Thyroid gland (tissue), 4 donors: Measurements from ENCODE around the gene NRG4. TPM values are rescaled to one million over a fixed set of nuclear protein-coding genes. Genes with fewer than 3 reads are reported as not detected.

Experiments used
- DNase-seq, 2 donors: peaks; one replicate each; pipeline ENCODE4 v3.0.0-alpha.2; 2019
- H3K27ac ChIP-seq, 3 donors: fragments of 200-600 bp; sonication (generic); 1 replicate in 2 of 3; 2 replicates in 1 of 3; pipeline ENCODE4 v1.5.1; 2016 to 2019; ENCODE audit warnings: mild to moderate bottlenecking in 1 of 3, moderate library complexity in 1 of 3
- H3K27me3 ChIP-seq: fragments of 200-600 bp; sonication (generic); one replicate; pipeline ENCODE4 v1.5.1; 2019
- H3K36me3 ChIP-seq, 2 donors: fragments of 200-600 bp; sonication (generic); one replicate each; pipeline ENCODE4 v1.5.1; 2016 to 2019
- H3K4me1 ChIP-seq, 2 donors: fragments of 200-600 bp; sonication (generic); one replicate each; pipeline ENCODE4 v1.5.1; 2017 to 2019
- H3K4me3 ChIP-seq, 3 donors: fragments of 200-600 bp; sonication (generic); replicated peaks in 1 of 3; 1 replicate in 2 of 3; 2 replicates in 1 of 3; pipeline ENCODE4 v1.5.1; 2016; ENCODE audit warnings: mild to moderate bottlenecking in 1 of 3
- H3K9me3 ChIP-seq: fragments of 200-600 bp; sonication (generic); one replicate; pipeline ENCODE4 v1.5.1; 2017
- CTCF ChIP-seq, 6 experiments: fragments of 200-600 bp in 3 of 6; fragments of 450-650 bp in 3 of 6; sonication (generic) in 3 of 6; IDR thresholded peaks; one replicate each; pipeline ENCODE4 v1.5.1; 2016 to 2019; ENCODE audit warnings: antibody characterized with exemption in 6 of 6, mild to moderate bottlenecking in 2 of 6, inconsistent platforms in 1 of 6, moderate library complexity in 1 of 6
- POLR2A ChIP-seq, 2 donors: fragments of 450-650 bp; IDR thresholded peaks; one replicate each; pipeline ENCODE4 v1.6.1; 2017; ENCODE audit warnings: antibody characterized with exemption in 2 of 2, mild to moderate bottlenecking in 2 of 2, moderate library complexity in 1 of 2
- WGBS, 2 donors: methylation state at CpG; one replicate each; pipeline ENCODE4 v1.1.5; 2017; 5-methylcytosine and 5-hydroxymethylcytosine counted together
- intact Hi-C: fragments of 100-400 bp; cut with DNase I; formaldehyde crosslinking; loops from one replicate; pipeline ENCODE4 v1.15.1; 2023
- total RNA-seq, 4 donors: library from RNA; depleted of rRNA; stranded (reverse); fragments of >200 nt; gene quantifications; one replicate each; pipeline ENCODE4 v1.2.3, GENCODE V29; 2016

NRG4 gene
- total RNA-seq, 4 donors from 2014 or later = not detected

GRCh38 chr15:75961331-75961730 lies 50.9 kb downstream of the NRG4 start:
- H3K4me1 ChIP-seq = no peaks in the 10 kb centered on the region
- 98 to 100% methylated on average over 1 of the region's 1 CpG for WGBS, 2 donors

GRCh38 chr15:75955720-75956119 lies 56.5 kb downstream of the NRG4 start:
- H3K27ac ChIP-seq = no peak overlapping the region
- H3K36me3 ChIP-seq = no peaks in the 10 kb centered on the region
- no peak for DNase-seq
- no peak overlapping the region for H3K4me3 ChIP-seq
- H3K9me3 ChIP-seq = no peaks in the 10 kb centered on the region
- intact Hi-C loops = no loop called here
- no peaks in the 10 kb centered on the region for H3K27me3 ChIP-seq
- 77 to 82% methylated on average over 1 of the region's 1 CpG for WGBS, 2 donors
- TF ChIP-seq CTCF (IDR thresholded peaks at IDR 0.05) = no peak
- no peak for TF ChIP-seq POLR2A (IDR thresholded peaks at IDR 0.05)
- H3K4me1 ChIP-seq = no peaks in the 10 kb centered on the region

More at GRCh38 chr15:75961331-75961730, 50.9 kb downstream of the NRG4 start:
- no peaks in the 10 kb centered on the region for H3K27me3 ChIP-seq
- no peak for DNase-seq
- H3K9me3 ChIP-seq = no peaks in the 10 kb centered on the region
- H3K27ac ChIP-seq = no peak overlapping the region
- H3K4me3 ChIP-seq = no peak overlapping the region
- intact Hi-C loops = no loop called here
- TF ChIP-seq CTCF (IDR thresholded peaks at IDR 0.05) (no peak), POLR2A (IDR thresholded peaks at IDR 0.05) (no peak)
- H3K36me3 ChIP-seq = no peaks in the 10 kb centered on the region

GRCh38 chr15:75952525-75952924 lies 59.7 kb downstream of the NRG4 start:
- no peak for DNase-seq
- WGBS, 2 donors = 90% methylated on average over 4 of the region's 4 CpGs
- Histone ChIP-seq H3K4me3 (no peak overlapping the region), H3K4me1 (no peaks in the 10 kb centered on the region), H3K27me3 (no peaks in the 10 kb centered on the region), H3K9me3 (no peaks in the 10 kb centered on the region), H3K27ac (no peak overlapping the region), H3K36me3 (no peaks in the 10 kb centered on the region)
- no peak for TF ChIP-seq CTCF (IDR thresholded peaks at IDR 0.05)
- no peak for TF ChIP-seq POLR2A (IDR thresholded peaks at IDR 0.05)
- intact Hi-C loops = no loop called here

GRCh38 chr15:75948761-75949296 lies 63.4 kb downstream of the NRG4 start:
- Histone ChIP-seq H3K4me3 (no peak overlapping the region), H3K36me3 (no peaks in the 10 kb centered on the region), H3K27me3 (no peaks in the 10 kb centered on the region), H3K9me3 (no peaks in the 10 kb centered on the region), H3K4me1 (no peaks in the 10 kb centered on the region), H3K27ac (no peak overlapping the region)
- TF ChIP-seq CTCF (IDR thresholded peaks at IDR 0.05) = no peak
- no peak for TF ChIP-seq POLR2A (IDR thresholded peaks at IDR 0.05)
- 74 to 79% methylated on average over 8 of the region's 8 CpGs for WGBS, 2 donors
- intact Hi-C loops = no loop called here
- DNase-seq = no peak

- TF ChIP-seq CTCF (IDR thresholded peaks at IDR 0.05) (no peak), POLR2A (IDR thresholded peaks at IDR 0.05) (no peak)
- Histone ChIP-seq H3K27me3 (no peaks in the 10 kb centered on the region), H3K27ac (no peak overlapping the region), H3K4me1 (no peaks in the 10 kb centered on the region), H3K9me3 (no peaks in the 10 kb centered on the region), H3K36me3 (no peaks in the 10 kb centered on the region), H3K4me3 (no peak overlapping the region)
- intact Hi-C loops = no loop called here
- WGBS, 2 donors = 74 to 77% methylated on average over 1 of the region's 1 CpG
- no peak for DNase-seq
Observed at GRCh38 chr15:75947092-75947491, 65.1 kb downstream of the NRG4 start.
